ENCODE measurements around the gene ST6GALNAC3. TPM values are rescaled to one million over a fixed set of nuclear protein-coding genes. Genes with fewer than 3 reads are reported as not detected.

Gene ST6GALNAC3
- polyA plus RNA-seq, 4 donors, result under 0.01 to 21.7 (median 2.6) TPM

DNA sequence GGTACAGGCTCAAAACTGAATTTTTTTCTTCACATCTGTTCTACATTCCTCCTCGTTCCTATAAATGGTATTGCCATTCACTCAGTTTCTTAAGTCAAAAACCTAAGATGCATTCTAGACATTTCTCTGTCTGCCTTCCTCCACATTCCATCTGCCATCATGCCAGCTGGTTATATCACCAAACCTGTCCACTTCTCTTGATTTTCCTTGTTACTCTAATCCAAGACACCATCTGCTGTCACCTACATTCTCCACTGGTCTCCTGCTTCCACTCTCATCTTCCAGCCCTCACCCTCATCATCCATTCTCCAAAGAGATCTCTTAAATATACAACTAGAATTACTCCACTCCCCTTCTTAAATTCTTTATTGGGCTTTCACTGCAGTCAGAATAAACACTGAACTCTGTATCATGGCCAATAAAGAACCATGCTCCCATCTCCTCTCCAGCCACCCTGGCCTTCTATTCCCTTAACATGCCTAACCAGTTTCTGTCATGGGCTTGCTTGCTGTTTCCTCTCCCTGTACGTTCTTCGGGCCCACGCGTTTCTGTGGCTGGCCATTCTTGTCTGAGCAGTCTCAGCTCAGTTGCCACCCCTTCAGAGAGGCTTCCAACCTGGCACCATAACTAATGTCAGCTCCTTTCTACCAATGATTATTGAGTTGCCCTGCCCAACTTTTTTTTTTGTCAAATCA lies 278.3 kb downstream of the ST6GALNAC3 start:
- no peak for FAIRE-seq
- no peaks in the 10 kb centered on the region for H3K9me3 ChIP-seq (ENCODE audit: control insufficient read depth in 2 of 2, insufficient read depth in 1 of 2, low read depth in 1 of 2, low read length in 1 of 2)
- no peaks in the 10 kb centered on the region for H3K4me1 ChIP-seq (ENCODE audit: control insufficient read depth in 3 of 3, insufficient read depth in 2 of 3, low read depth in 1 of 3, low read length in 2 of 3)
- H3K4me3 ChIP-seq (ENCODE audit: low read depth in 1 of 3, low read length in 3 of 3), result no peak overlapping the region
- no peaks in the 10 kb centered on the region for H3K27me3 ChIP-seq (ENCODE audit: control insufficient read depth in 3 of 3, insufficient read depth in 3 of 3, low read length in 3 of 3)
- 91 to 94% (median 91%) methylated on average over 5 of the region's 5 CpGs for WGBS, 3 donors
- H3K36me3 ChIP-seq (ENCODE audit: control insufficient read depth in 3 of 3, insufficient read depth in 2 of 3, low read depth in 1 of 3, low read length in 3 of 3), result no peaks in the 10 kb centered on the region
- no peak overlapping the region for H3K27ac ChIP-seq (ENCODE audit: low read depth in 1 of 3, low read length in 2 of 3)
- no peak for DNase-seq

DNA sequence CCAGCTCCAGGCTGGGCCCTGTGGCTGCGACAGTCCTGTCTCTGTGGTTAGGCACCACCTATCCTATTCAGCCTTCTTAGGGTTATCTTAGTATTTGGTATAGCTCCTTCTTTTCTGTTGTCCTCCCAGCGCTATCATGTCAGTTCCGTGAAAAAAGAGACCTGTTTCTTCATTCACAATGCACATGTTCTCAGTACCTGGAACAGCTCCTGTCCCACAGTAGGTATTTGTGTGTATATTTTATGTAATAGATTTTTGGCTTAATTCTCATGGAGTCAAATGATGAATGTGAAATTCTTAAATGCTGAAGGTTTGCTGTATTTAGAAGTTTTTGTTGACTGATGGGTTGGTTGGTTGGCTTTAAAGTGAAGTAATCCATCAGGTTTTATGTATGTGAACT lies 279.7 kb downstream of the ST6GALNAC3 start:
- no peak for DNase-seq
- H3K27ac ChIP-seq (ENCODE audit: low read depth in 1 of 3, low read length in 2 of 3), result no peak overlapping the region
- H3K27me3 ChIP-seq (ENCODE audit: control insufficient read depth in 3 of 3, insufficient read depth in 3 of 3, low read length in 3 of 3), result no peaks in the 10 kb centered on the region
- H3K36me3 ChIP-seq (ENCODE audit: control insufficient read depth in 3 of 3, insufficient read depth in 2 of 3, low read depth in 1 of 3, low read length in 3 of 3), result no peaks in the 10 kb centered on the region
- no peak for FAIRE-seq
- no peak overlapping the region for H3K4me3 ChIP-seq (ENCODE audit: low read depth in 1 of 3, low read length in 3 of 3)
- no peaks in the 10 kb centered on the region for H3K9me3 ChIP-seq (ENCODE audit: control insufficient read depth in 2 of 2, insufficient read depth in 1 of 2, low read depth in 1 of 2, low read length in 1 of 2)
- H3K4me1 ChIP-seq (ENCODE audit: control insufficient read depth in 3 of 3, insufficient read depth in 2 of 3, low read depth in 1 of 3, low read length in 2 of 3), result no peaks in the 10 kb centered on the region
- WGBS, 3 donors, result 92 to 97% (median 95%) methylated on average over 3 of the region's 3 CpGs

DNA sequence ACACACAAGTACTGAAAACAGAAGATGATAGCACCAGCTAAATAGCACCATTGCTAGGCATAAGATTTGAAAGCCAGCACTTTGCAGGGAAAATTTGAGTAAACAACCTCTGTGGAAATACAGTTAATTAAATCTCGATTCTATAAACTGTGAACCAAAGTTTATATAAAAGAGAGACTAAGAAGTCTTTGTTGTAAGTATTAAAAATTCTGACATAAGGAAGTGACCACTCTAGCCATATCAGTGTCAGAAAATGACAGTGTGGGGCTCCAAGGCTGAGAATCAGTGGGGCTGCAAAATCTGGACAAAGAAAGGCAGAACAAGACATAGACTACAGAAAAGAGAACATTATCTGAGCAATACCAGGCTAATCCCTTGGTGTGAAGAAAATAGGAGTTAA lies 292.2 kb downstream of the ST6GALNAC3 start:
- FAIRE-seq, result no peak
- H3K36me3 ChIP-seq (ENCODE audit: control insufficient read depth in 3 of 3, insufficient read depth in 2 of 3, low read depth in 1 of 3, low read length in 3 of 3), result no peaks in the 10 kb centered on the region
- H3K27me3 ChIP-seq (ENCODE audit: control insufficient read depth in 3 of 3, insufficient read depth in 3 of 3, low read length in 3 of 3), result no peaks in the 10 kb centered on the region
- 56 to 77% (median 73%) methylated on average over 1 of the region's 1 CpG for WGBS, 3 donors
- peaks cover 0 to 6% (median 0%) of the 10 kb centered on the region in 3 donors for H3K4me1 ChIP-seq (ENCODE audit: control insufficient read depth in 3 of 3, insufficient read depth in 2 of 3, low read depth in 1 of 3, low read length in 2 of 3)
- peaks cover 0 to 2% of the 10 kb centered on the region in 2 donors for H3K9me3 ChIP-seq (ENCODE audit: control insufficient read depth in 2 of 2, insufficient read depth in 1 of 2, low read depth in 1 of 2, low read length in 1 of 2)
- H3K4me3 ChIP-seq (ENCODE audit: low read depth in 1 of 3, low read length in 3 of 3), result no peak overlapping the region
- DNase-seq, result no peak
- H3K27ac ChIP-seq (ENCODE audit: low read depth in 1 of 3, low read length in 2 of 3), result no peak overlapping the region

DNA sequence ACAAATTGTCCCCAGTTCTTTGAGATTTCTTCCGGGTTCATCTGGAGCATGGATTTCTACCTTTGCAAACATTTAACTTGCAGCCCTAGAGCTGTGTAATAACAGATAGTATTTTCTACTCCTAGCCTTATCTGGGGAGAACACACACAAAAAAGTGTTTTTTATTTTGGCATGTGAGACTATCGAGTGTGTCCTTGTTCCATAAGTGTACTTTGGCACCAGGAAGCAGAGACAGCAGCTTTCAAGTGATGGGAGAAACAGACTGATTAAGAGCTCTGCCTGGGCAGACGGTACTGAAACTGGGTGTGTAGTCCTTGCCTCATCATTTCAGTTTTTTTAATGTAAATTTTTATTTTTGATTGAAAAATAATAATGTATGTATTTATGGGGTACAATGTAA lies 297.4 kb downstream of the ST6GALNAC3 start:
- Histone ChIP-seq H3K4me3 (ENCODE audit: low read depth in 1 of 3, low read length in 3 of 3) (no peak overlapping the region), H3K9me3 (ENCODE audit: control insufficient read depth in 2 of 2, insufficient read depth in 1 of 2, low read depth in 1 of 2, low read length in 1 of 2) (no peaks in the 10 kb centered on the region), H3K27ac (ENCODE audit: low read depth in 1 of 3, low read length in 2 of 3) (no peak overlapping the region), H3K27me3 (ENCODE audit: control insufficient read depth in 3 of 3, insufficient read depth in 3 of 3, low read length in 3 of 3) (no peaks in the 10 kb centered on the region), H3K4me1 (ENCODE audit: control insufficient read depth in 3 of 3, insufficient read depth in 2 of 3, low read depth in 1 of 3, low read length in 2 of 3) (no peaks in the 10 kb centered on the region), H3K36me3 (ENCODE audit: control insufficient read depth in 3 of 3, insufficient read depth in 2 of 3, low read depth in 1 of 3, low read length in 3 of 3) (no peaks in the 10 kb centered on the region)
- 18 to 50% (median 37%) methylated on average over 3 of the region's 3 CpGs for WGBS, 3 donors
- peak; percentile 17 to 46 for DNase-seq
- no peak for FAIRE-seq

DNA sequence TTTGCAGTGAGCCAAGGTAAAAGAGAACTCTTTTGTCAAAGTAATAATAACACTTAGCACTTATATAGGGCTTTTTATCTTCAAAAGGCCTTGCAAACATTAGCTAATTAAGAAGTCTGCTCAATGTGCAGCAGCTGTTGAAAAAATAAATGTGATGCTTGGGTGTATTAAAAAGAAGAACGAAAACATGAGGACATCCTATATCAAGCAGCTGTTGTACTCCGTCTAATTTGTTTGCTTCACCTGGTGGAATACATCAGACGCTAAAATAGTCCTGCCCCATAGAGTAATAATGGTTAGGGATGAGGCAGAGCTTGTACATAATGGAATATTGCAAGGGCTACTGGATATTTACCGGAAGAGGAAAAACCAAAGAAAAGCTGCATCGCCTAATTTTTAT lies 299.5 kb downstream of the ST6GALNAC3 start:
- FAIRE-seq, result no peak
- whole genome bisulfite sequencing, 3 donors, result 87 to 91% (median 90%) methylated on average over 5 of the region's 5 CpGs

DNA sequence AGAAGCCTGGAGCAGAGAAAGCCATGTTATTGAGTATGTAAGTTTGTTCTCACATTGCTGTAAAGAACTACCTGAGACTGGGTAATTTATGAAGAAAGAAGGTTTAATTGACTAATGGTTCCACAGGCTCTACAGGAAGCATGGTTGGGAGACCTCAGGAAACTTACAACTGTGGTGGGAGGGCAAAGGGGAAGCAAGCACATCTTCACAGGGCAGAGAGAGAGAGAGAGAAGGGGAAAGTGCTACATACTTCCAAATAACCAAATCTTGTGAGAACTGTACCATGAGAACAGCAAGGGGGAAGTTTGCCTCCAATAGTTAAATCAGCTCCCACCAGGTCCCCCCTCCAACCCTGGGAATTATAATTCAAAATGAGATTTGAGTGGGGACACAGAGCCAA lies 302.7 kb downstream of the ST6GALNAC3 start:
- Histone ChIP-seq H3K36me3 (ENCODE audit: control insufficient read depth in 3 of 3, insufficient read depth in 2 of 3, low read depth in 1 of 3, low read length in 3 of 3) (no peaks in the 10 kb centered on the region), H3K4me3 (ENCODE audit: low read depth in 1 of 3, low read length in 3 of 3) (no peak overlapping the region), H3K27ac (ENCODE audit: low read depth in 1 of 3, low read length in 2 of 3) (no peak overlapping the region), H3K27me3 (ENCODE audit: control insufficient read depth in 3 of 3, insufficient read depth in 3 of 3, low read length in 3 of 3) (no peaks in the 10 kb centered on the region), H3K4me1 (ENCODE audit: control insufficient read depth in 3 of 3, insufficient read depth in 2 of 3, low read depth in 1 of 3, low read length in 2 of 3) (no peaks in the 10 kb centered on the region), H3K9me3 (ENCODE audit: control insufficient read depth in 2 of 2, insufficient read depth in 1 of 2, low read depth in 1 of 2, low read length in 1 of 2) (no peaks in the 10 kb centered on the region)
- FAIRE-seq (no peak), DNase-seq (no peak)

More for the DNA sequence above, 299.5 kb downstream of the ST6GALNAC3 start:
- H3K27me3 ChIP-seq (ENCODE audit: control insufficient read depth in 3 of 3, insufficient read depth in 3 of 3, low read length in 3 of 3), result no peaks in the 10 kb centered on the region
- no peak overlapping the region for H3K4me3 ChIP-seq (ENCODE audit: low read depth in 1 of 3, low read length in 3 of 3)
- no peaks in the 10 kb centered on the region for H3K36me3 ChIP-seq (ENCODE audit: control insufficient read depth in 3 of 3, insufficient read depth in 2 of 3, low read depth in 1 of 3, low read length in 3 of 3)
- DNase-seq, result no peak
- no peaks in the 10 kb centered on the region for H3K4me1 ChIP-seq (ENCODE audit: control insufficient read depth in 3 of 3, insufficient read depth in 2 of 3, low read depth in 1 of 3, low read length in 2 of 3)
- no peak overlapping the region for H3K27ac ChIP-seq (ENCODE audit: low read depth in 1 of 3, low read length in 2 of 3)
- no peaks in the 10 kb centered on the region for H3K9me3 ChIP-seq (ENCODE audit: control insufficient read depth in 2 of 2, insufficient read depth in 1 of 2, low read depth in 1 of 2, low read length in 1 of 2)

DNA sequence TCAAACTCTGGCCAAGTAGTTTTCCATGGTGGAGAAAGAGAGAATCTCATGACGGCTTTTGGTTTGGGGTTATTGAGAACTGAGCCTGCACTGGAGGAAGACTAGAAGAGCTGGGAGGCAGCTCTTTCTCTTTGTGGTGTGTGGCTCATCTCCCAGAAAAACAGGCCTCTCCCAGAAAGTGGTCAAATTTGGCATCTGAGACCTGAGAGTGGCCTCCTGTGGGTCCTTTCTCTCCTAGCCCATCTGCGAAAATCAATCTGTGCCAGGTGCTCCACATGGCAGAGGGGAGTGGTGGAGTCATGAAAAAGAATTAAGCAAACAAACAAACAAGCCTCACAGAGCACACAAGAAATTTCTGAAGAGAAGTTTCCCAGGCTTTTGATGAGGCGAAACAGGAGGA lies 305.0 kb downstream of the ST6GALNAC3 start:
- no peaks in the 10 kb centered on the region for H3K36me3 ChIP-seq (ENCODE audit: control insufficient read depth in 3 of 3, insufficient read depth in 2 of 3, low read depth in 1 of 3, low read length in 3 of 3)
- FAIRE-seq (no peak), DNase-seq (no peak)
- H3K9me3 ChIP-seq (ENCODE audit: control insufficient read depth in 2 of 2, insufficient read depth in 1 of 2, low read depth in 1 of 2, low read length in 1 of 2), result no peaks in the 10 kb centered on the region
- no peaks in the 10 kb centered on the region for H3K27me3 ChIP-seq (ENCODE audit: control insufficient read depth in 3 of 3, insufficient read depth in 3 of 3, low read length in 3 of 3)
- WGBS, 3 donors, result 82 to 92% (median 87%) methylated on average over 3 of the region's 3 CpGs
- H3K4me3 ChIP-seq (ENCODE audit: low read depth in 1 of 3, low read length in 3 of 3), result no peak overlapping the region
- H3K27ac ChIP-seq (ENCODE audit: low read depth in 1 of 3, low read length in 2 of 3), result no peak overlapping the region
- H3K4me1 ChIP-seq (ENCODE audit: control insufficient read depth in 3 of 3, insufficient read depth in 2 of 3, low read depth in 1 of 3, low read length in 2 of 3), result no peaks in the 10 kb centered on the region

DNA sequence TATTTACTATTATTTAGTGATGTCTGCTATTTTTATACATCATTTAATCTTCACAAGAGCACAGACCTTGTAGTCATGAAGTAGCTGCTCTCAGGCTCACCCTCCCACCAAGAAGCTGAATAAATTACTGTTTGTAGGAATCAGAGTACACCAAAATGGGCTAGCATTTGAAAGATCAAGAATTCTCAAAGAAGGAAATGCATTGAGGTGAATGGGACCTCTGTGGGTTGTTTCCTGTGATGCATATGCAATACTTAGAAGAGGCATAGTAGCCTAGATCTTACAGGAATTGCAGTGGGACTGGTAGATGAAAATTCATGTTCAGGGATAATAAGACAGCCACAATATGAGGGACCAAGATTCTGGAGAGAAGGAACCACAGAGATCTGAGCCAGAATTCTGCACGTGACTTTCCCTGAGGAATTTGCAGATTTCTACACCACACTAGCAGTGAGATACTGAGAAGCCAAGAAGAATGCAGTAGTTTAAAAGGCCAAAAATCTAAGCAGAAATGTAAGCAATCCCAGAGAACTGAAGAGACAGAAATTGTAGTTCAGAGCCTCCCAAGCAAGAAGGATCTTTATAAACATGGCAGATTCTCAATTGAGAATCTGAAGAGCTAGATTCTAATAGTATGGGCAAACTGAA lies 307.0 kb downstream of the ST6GALNAC3 start:
- H3K4me1 ChIP-seq (ENCODE audit: control insufficient read depth in 3 of 3, insufficient read depth in 2 of 3, low read depth in 1 of 3, low read length in 2 of 3), result peaks cover 0 to 5% (median 0%) of the 10 kb centered on the region in 3 donors
- DNase-seq (no peak), FAIRE-seq (no peak)
- no peak overlapping the region for H3K27ac ChIP-seq (ENCODE audit: low read depth in 1 of 3, low read length in 2 of 3)
- H3K27me3 ChIP-seq (ENCODE audit: control insufficient read depth in 3 of 3, insufficient read depth in 3 of 3, low read length in 3 of 3), result no peaks in the 10 kb centered on the region
- H3K4me3 ChIP-seq (ENCODE audit: low read depth in 1 of 3, low read length in 3 of 3), result no peak overlapping the region
- 37 to 69% (median 50%) methylated on average over 1 of the region's 1 CpG for WGBS, 3 donors
- H3K36me3 ChIP-seq (ENCODE audit: control insufficient read depth in 3 of 3, insufficient read depth in 2 of 3, low read depth in 1 of 3, low read length in 3 of 3), result no peaks in the 10 kb centered on the region
- no peaks in the 10 kb centered on the region for H3K9me3 ChIP-seq (ENCODE audit: control insufficient read depth in 2 of 2, insufficient read depth in 1 of 2, low read depth in 1 of 2, low read length in 1 of 2)

DNA sequence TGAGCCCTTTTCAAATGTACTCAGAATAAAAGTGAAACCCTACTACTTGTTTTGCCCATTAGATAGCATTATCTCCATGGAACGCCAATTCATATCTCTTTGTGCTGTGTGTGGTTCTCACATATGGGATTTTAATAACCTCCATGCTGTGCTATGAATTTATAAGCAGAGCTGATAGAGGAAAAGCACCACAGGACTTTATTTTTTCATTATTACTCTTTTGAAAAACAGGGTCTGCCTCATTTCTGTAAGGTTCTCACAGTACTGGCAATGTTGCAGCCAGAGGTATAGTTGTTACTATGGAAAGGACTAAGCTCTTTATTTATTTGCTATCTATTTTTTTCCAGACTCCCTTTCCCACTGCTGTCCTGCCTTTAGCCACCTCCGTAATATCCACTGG lies 313.7 kb downstream of the ST6GALNAC3 start:
- Histone ChIP-seq H3K4me1 (ENCODE audit: control insufficient read depth in 3 of 3, insufficient read depth in 2 of 3, low read depth in 1 of 3, low read length in 2 of 3) (peaks cover 0 to 15% (median 0%) of the 10 kb centered on the region in 3 donors), H3K36me3 (ENCODE audit: control insufficient read depth in 3 of 3, insufficient read depth in 2 of 3, low read depth in 1 of 3, low read length in 3 of 3) (no peaks in the 10 kb centered on the region), H3K27me3 (ENCODE audit: control insufficient read depth in 3 of 3, insufficient read depth in 3 of 3, low read length in 3 of 3) (no peaks in the 10 kb centered on the region), H3K27ac (ENCODE audit: low read depth in 1 of 3, low read length in 2 of 3) (no peak overlapping the region), H3K9me3 (ENCODE audit: control insufficient read depth in 2 of 2, insufficient read depth in 1 of 2, low read depth in 1 of 2, low read length in 1 of 2) (no peaks in the 10 kb centered on the region), H3K4me3 (ENCODE audit: low read depth in 1 of 3, low read length in 3 of 3) (no peak overlapping the region)
- DNase-seq, result no peak
- WGBS, 3 donors, result 53 to 82% (median 67%) methylated on average over 2 of the region's 2 CpGs
- FAIRE-seq, result no peak

Measured in small intestine (tissue), 7 donors.